Fibroblast of mammary gland (primary cell): ENCODE measurements around the gene MYO18B.

ENCODE experiments used
- DNase-seq: peaks from one replicate; pipeline ENCODE4 v3.0.0-alpha.2; 2010; ENCODE audit warnings: low read depth
- H3K4me3 ChIP-seq: 2 replicates; pipeline ENCODE4 v1.5.1; 2011; ENCODE audit warnings: low read depth, mild to moderate bottlenecking, low read length, moderate library complexity; ENCODE audit not compliant: control insufficient read depth
- CTCF ChIP-seq: conservative IDR thresholded peaks from 2 replicates; pipeline ENCODE4 v1.5.1; 2011; ENCODE audit warnings: low read depth, low read length, inconsistent platforms; ENCODE audit not compliant: control insufficient read depth, insufficient read depth

MYO18B gene

GRCh38 chr22:25770333-25770732 is 28.3 kb downstream of the MYO18B start:
- no peak for DNase-seq
- TF ChIP-seq CTCF = no peak
- no peak overlapping the region for H3K4me3 ChIP-seq

- DNase-seq = no peak
- H3K4me3 ChIP-seq = no peak overlapping the region
- TF ChIP-seq CTCF = no peak
Observed at GRCh38 chr22:25772288-25772687, 30.3 kb downstream of the MYO18B start.

- H3K4me3 ChIP-seq = no peak overlapping the region
- peak; percentile 49 for TF ChIP-seq CTCF
- DNase-seq = no peak
Observed at GRCh38 chr22:25774575-25775026, 32.6 kb downstream of the MYO18B start.

GRCh38 chr22:25775531-25775930 is 33.5 kb downstream of the MYO18B start:
- DNase-seq = peak; percentile 72
- no peak overlapping the region for H3K4me3 ChIP-seq
- TF ChIP-seq CTCF = no peak

DNA sequence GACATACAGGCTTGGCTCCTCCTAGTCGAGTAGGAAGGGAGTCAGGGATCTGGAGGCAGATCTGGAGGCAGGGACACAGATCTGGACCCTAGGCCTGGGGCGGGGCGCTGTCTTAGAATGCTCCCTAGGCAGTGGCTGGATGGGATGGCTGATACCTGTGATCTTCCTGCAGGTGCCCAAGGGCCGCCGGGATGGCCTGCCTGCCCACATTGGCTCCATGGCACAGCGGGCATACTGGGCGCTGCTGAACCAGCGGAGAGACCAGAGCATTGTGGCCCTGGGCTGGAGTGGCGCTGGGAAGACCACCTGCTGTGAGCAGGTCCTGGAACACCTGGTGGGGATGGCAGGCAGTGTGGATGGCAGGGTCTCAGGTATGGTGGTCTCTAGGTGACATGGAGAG is 35.4 kb downstream of the MYO18B start:
- no peak for DNase-seq
- no peak overlapping the region for H3K4me3 ChIP-seq
- no peak for TF ChIP-seq CTCF

DNA sequence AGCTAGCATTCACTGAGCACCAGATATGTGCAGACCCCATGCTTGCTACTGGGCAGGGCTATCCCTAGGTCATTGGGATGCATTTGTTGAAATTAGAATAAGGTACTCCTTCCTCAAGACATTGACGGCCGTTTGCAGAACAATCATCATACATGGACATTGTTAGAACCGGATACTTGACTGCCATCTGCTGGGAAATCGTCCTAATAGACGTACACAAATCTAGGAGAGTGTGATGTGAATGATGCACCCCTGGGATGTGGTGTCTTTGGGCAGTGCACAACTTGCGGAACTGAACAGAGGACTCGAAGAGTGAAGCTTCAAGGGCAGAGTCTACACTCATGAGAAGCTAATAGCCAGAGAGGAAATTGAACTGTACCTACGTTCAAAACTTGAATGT is 35.9 kb downstream of the MYO18B start:
- peak; percentile 68 for DNase-seq
- TF ChIP-seq CTCF = peak; percentile 47
- no peak overlapping the region for H3K4me3 ChIP-seq

DNA sequence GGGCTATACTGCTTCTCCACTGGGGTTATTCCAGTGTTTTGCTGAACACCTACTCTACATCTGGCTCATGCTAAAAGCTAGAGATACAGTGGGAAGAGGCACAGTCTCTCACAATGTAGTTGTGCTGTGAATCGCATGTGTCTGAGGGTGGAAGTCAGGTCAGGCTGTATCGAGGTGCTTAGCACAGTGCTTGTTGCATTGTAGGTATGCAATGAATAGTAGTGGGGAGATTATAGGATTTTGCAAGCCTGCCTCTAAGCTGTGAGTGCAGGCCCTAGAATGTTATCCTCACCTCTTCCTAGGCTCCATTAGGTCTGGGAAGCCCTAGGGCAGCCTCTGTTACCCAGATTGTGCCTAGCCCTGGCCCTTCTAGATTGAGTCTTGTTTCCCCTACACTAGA is 37.4 kb downstream of the MYO18B start:
- DNase-seq = no peak
- TF ChIP-seq CTCF = no peak
- H3K4me3 ChIP-seq = no peak overlapping the region
